HG03520 (cell line): ENCODE results near the gene ADAR.

Experiments used
- ATAC-seq: cut with Tn5 transposase; IDR thresholded peaks from one replicate; pipeline ENCODE4 v1.9.1; 2021; ENCODE audit warnings: mild to moderate bottlenecking, moderate library complexity; ENCODE audit not compliant: unreplicated experiment

ADAR gene

GRCh38 chr1:154559466-154560044 lies 48.4 kb downstream of the ADAR start:
- peak; percentile 35 for ATAC-seq

GRCh38 chr1:154558720-154559465 lies 49.1 kb downstream of the ADAR start:
- ATAC-seq = peak; percentile 83

- ATAC-seq = peak; percentile 11
Measured at GRCh38 chr1:154557939-154558719, 49.9 kb downstream of the ADAR start, which contains the start of gene UBE2Q1. Gene UBE2Q1, minus strand, starts transcription at chr1:154558662. Its CDS starts 109 bp downstream, at chr1:154558553.

GRCh38 chr1:154557248-154557938 lies 50.6 kb downstream of the ADAR start:
- ATAC-seq = no peak

GRCh38 chr1:154556422-154556821 lies 51.6 kb downstream of the ADAR start:
- ATAC-seq = no peak

GRCh38 chr1:154553056-154554030 lies 54.6 kb downstream of the ADAR start:
- no peak for ATAC-seq

- no peak for ATAC-seq
Measured at GRCh38 chr1:154552036-154552435, 56.0 kb downstream of the ADAR start.

GRCh38 chr1:154551474-154551873 lies 56.5 kb downstream of the ADAR start:
- no peak for ATAC-seq

- no peak for ATAC-seq
Measured at GRCh38 chr1:154550657-154551056, 57.3 kb downstream of the ADAR start.

GRCh38 chr1:154550070-154550469 lies 57.9 kb downstream of the ADAR start:
- no peak for ATAC-seq

GRCh38 chr1:154549202-154549770 lies 58.7 kb downstream of the ADAR start:
- ATAC-seq = no peak

- ATAC-seq = no peak
Measured at GRCh38 chr1:154548028-154548427, 60.0 kb downstream of the ADAR start.

GRCh38 chr1:154547105-154547732 lies 60.8 kb downstream of the ADAR start:
- ATAC-seq = no peak

- no peak for ATAC-seq
Measured at GRCh38 chr1:154546264-154547063, 61.5 kb downstream of the ADAR start.

- ATAC-seq = no peak
Measured at GRCh38 chr1:154541231-154541630, 66.8 kb downstream of the ADAR start.

GRCh38 chr1:154539486-154540483 lies 68.2 kb downstream of the ADAR start:
- no peak for ATAC-seq

- no peak for ATAC-seq
Measured at GRCh38 chr1:154536570-154536969, 71.4 kb downstream of the ADAR start.
